GM23338 (cell line): ENCODE measurements around the gene FBXO47. TPM values are rescaled to one million over a fixed set of nuclear protein-coding genes. Genes with fewer than 3 reads are reported as not detected.

Experiments
- ATAC-seq: fragments of 200-7000 bp; cut with Tn5 transposase; 3 replicates; pipeline ENCODE4 v1.9.1; 2020
- DNase-seq: peaks from one replicate; pipeline ENCODE4 v3.0.0-alpha.2; 2015; ENCODE audit warnings: low spot score
- H2AFZ ChIP-seq: fragments of 200-600 bp; sonication (generic); 2 replicates; pipeline ENCODE4 v1.8.0; 2016; ENCODE audit warnings: antibody characterized with exemption, mild to moderate bottlenecking, moderate library complexity
- H3F3A ChIP-seq: fragments of 200-600 bp; sonication (generic); replicated peaks from 2 replicates; pipeline ENCODE4 v1.8.0; 2017; ENCODE audit warnings: antibody characterized with exemption, mixed run types, low read depth
- H3K27ac ChIP-seq: fragments of 200-600 bp; sonication (generic); 2 replicates; pipeline ENCODE4 v1.6.1; 2016; ENCODE audit warnings: low read depth
- H3K27me3 ChIP-seq: fragments of 200-600 bp; sonication (generic); 2 replicates; pipeline ENCODE4 v1.8.0; 2016; ENCODE audit warnings: mild to moderate bottlenecking, mixed run types, moderate library complexity; ENCODE audit not compliant: insufficient read depth
- H3K36me3 ChIP-seq: fragments of 200-600 bp; sonication (generic); 2 replicates; pipeline ENCODE4 v1.8.0; 2016; ENCODE audit warnings: mild to moderate bottlenecking; ENCODE audit not compliant: insufficient read depth
- H3K4me1 ChIP-seq: fragments of 200-600 bp; sonication (generic); 2 replicates; pipeline ENCODE4 v1.8.0; 2016; ENCODE audit warnings: mild to moderate bottlenecking, moderate library complexity; ENCODE audit not compliant: insufficient read depth
- H3K4me2 ChIP-seq: fragments of 200-600 bp; sonication (generic); 2 replicates; pipeline ENCODE4 v1.7.1; 2017; ENCODE audit warnings: mixed run types
- H3K4me3 ChIP-seq: fragments of 200-600 bp; sonication (generic); 2 replicates; pipeline ENCODE4 v1.6.1; 2016; ENCODE audit warnings: mixed run types
- H3K79me2 ChIP-seq: fragments of 200-600 bp; sonication (generic); replicated peaks from 2 replicates; pipeline ENCODE4 v1.8.0; 2017; ENCODE audit warnings: mild to moderate bottlenecking; ENCODE audit not compliant: insufficient read depth
- H3K9me2 ChIP-seq: fragments of 200-600 bp; sonication (generic); 2 replicates; pipeline ENCODE4 v1.8.0; 2017; ENCODE audit not compliant: insufficient read depth
- H4K20me1 ChIP-seq: fragments of 200-600 bp; sonication (generic); replicated peaks from 2 replicates; pipeline ENCODE4 v1.8.0; 2017; ENCODE audit warnings: mild to moderate bottlenecking; ENCODE audit not compliant: insufficient read depth
- H3K27ac Mint-ChIP-seq: 2 replicates; pipeline ENCODE4 v1.8.0; 2020; ENCODE audit warnings: inconsistent platforms, mild to moderate bottlenecking, moderate library complexity, mixed read lengths
- H3K27me3 Mint-ChIP-seq: 3 replicates; pipeline ENCODE4 v1.8.0; 2022; ENCODE audit warnings: low read depth, mild to moderate bottlenecking, moderate library complexity, mixed read lengths, inconsistent platforms; ENCODE audit not compliant: insufficient read depth, poor library complexity
- H3K36me3 Mint-ChIP-seq: 3 replicates; pipeline ENCODE4 v1.8.0; 2021; ENCODE audit warnings: low read depth, mild to moderate bottlenecking, inconsistent platforms, moderate library complexity, mixed read lengths
- H3K4me1 Mint-ChIP-seq: 3 replicates; pipeline ENCODE4 v1.8.0; 2020; ENCODE audit warnings: mild to moderate bottlenecking, inconsistent platforms, mixed read lengths
- H3K4me3 Mint-ChIP-seq: 3 replicates; pipeline ENCODE4 v1.8.0; 2021; ENCODE audit warnings: moderate library complexity, mild to moderate bottlenecking, inconsistent platforms, mixed read lengths
- H3K9me3 Mint-ChIP-seq: 3 replicates; pipeline ENCODE4 v1.8.0; 2020; ENCODE audit warnings: moderate library complexity, mild to moderate bottlenecking, inconsistent platforms, mixed read lengths
- CREB1 ChIP-seq: fragments of 250-450 bp; sonication (Bioruptor Pico); IDR thresholded peaks from 2 replicates; pipeline ENCODE4 v1.5.0; 2020; ENCODE audit warnings: low read depth, mild to moderate bottlenecking, moderate library complexity
- EZH2 ChIP-seq: fragments of 200-600 bp; sonication (generic); IDR thresholded peaks from one replicate; pipeline ENCODE4 v1.8.0; 2017; ENCODE audit warnings: antibody characterized with exemption, mild to moderate bottlenecking, low read depth; ENCODE audit not compliant: unreplicated experiment
- EZH2phosphoT487 ChIP-seq: fragments of 200-600 bp; sonication (generic); IDR thresholded peaks from one replicate; pipeline ENCODE4 v1.8.1; 2018; ENCODE audit warnings: antibody characterized with exemption; ENCODE audit not compliant: unreplicated experiment
- JUNB ChIP-seq: IDR thresholded peaks from one replicate; pipeline ENCODE4 v1.6.1; 2016; ENCODE audit warnings: antibody characterized with exemption; ENCODE audit not compliant: unreplicated experiment
- NANOG ChIP-seq: IDR thresholded peaks from 2 replicates; pipeline ENCODE4 v1.6.1; 2016; ENCODE audit warnings: antibody characterized with exemption, borderline replicate concordance
- POLR2AphosphoS5 ChIP-seq: IDR thresholded peaks from 2 replicates; pipeline ENCODE4 v1.6.1; 2016; ENCODE audit warnings: antibody characterized with exemption, low read depth
- REST ChIP-seq: IDR thresholded peaks from one replicate; pipeline ENCODE4 v1.6.1; 2018; ENCODE audit warnings: antibody characterized with exemption; ENCODE audit not compliant: unreplicated experiment
- STAT1 ChIP-seq: IDR thresholded peaks from one replicate; pipeline ENCODE4 v1.6.1; 2016; ENCODE audit warnings: antibody characterized with exemption; ENCODE audit not compliant: unreplicated experiment
- ZNF114 ChIP-seq: fragments of 250-450 bp; sonication (Bioruptor Pico); IDR thresholded peaks from 2 replicates; pipeline ENCODE4 v1.5.0; 2020; ENCODE audit warnings: mild to moderate bottlenecking, moderate library complexity
- ZNF331 ChIP-seq: fragments of 250-450 bp; sonication (Bioruptor Pico); IDR thresholded peaks from 2 replicates; pipeline ENCODE4 v1.5.0; 2020; ENCODE audit warnings: low read depth, mild to moderate bottlenecking, moderate library complexity
- ZNF462 ChIP-seq: fragments of 250-450 bp; sonication (Bioruptor Pico); IDR thresholded peaks from 2 replicates; pipeline ENCODE4 v1.5.0; 2020; ENCODE audit warnings: mild to moderate bottlenecking, moderate library complexity
- polyA plus RNA-seq: library from polyadenylated mRNA; unstranded; fragments of >200 nt; fragmentation: Nextera tagmentation; extraction: Ambion mirVana; gene quantifications from 2 replicates; pipeline ENCODE4 v1.2.1, GENCODE V29; 2016
- total RNA-seq: library from RNA; depleted of rRNA; stranded (reverse); fragments of >200 nt; shearing (Covaris generic); gene quantifications from 2 replicates; pipeline ENCODE4 v1.2.3, GENCODE V29; 2014
- TF ChIP-seq, protein P1 (sequence below), 2 experiments: fragments of 200-600 bp in 1 of 2; sonication (generic) in 1 of 2; conservative IDR thresholded peaks; 2 replicates each; pipeline versions ENCODE4 v1.5.1 to v1.6.1; 2016 to 2017; ENCODE audit warnings: antibody characterized with exemption in 2 of 2, low read depth in 2 of 2, mild to moderate bottlenecking in 2 of 2, moderate library complexity in 1 of 2
- TF ChIP-seq, protein P2 (sequence below): IDR thresholded peaks from 2 replicates; pipeline ENCODE4 v1.6.1; 2016; ENCODE audit warnings: antibody characterized with exemption

Gene FBXO47
- total and polyA plus RNA-seq, 2 experiments from 2014 or later: not detected

DNA sequence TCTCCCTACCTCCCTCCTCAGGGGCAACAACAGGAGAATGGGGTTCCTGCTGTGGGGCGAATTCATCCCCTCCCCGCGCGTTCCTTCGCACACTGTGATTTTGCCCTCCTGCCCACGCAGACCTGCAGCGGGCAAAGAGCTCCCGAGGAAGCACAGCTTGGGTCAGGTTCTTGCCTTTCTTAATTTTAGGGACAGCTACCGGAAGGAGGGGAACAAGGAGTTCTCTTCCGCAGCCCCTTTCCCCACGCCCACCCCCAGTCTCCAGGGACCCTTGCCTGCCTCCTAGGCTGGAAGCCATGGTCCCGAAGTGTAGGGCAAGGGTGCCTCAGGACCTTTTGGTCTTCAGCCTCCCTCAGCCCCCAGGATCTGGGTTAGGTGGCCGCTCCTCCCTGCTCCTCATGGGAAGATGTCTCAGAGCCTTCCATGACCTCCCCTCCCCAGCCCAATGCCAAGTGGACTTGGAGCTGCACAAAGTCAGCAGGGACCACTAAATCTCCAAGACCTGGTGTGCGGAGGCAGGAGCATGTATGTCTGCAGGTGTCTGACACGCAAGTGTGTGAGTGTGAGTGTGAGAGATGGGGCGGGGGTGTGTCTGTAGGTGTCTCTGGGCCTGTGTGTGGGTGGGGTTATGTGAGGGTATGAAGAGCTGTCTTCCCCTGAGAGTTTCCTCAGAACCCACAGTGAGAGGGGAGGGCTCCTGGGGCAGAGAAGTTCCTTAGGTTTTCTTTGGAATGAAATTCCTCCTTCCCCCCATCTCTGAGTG is 47.7 kb downstream of the FBXO47 start:
- Mint-ChIP-seq H3K4me1 (peaks cover 18% of the 10 kb centered on the region), H3K4me3 (no peak overlapping the region), H3K9me3 (no peaks in the 10 kb centered on the region), H3K27ac (no peak overlapping the region), H3K27me3 (peaks cover 9% of the 10 kb centered on the region), H3K36me3 (peaks cover 42% of the 10 kb centered on the region)
- Histone ChIP-seq H3K4me3 (no peak overlapping the region), H3K79me2 (no peaks in the 10 kb centered on the region), H3F3A (0 out of 2 replicates have a peak, but pooled peaks cover 15% of the 10 kb centered on the region), H3K9me2 (no peaks in the 10 kb centered on the region), H4K20me1 (peaks cover 8% of the 10 kb centered on the region), H3K36me3 (no peaks in the 10 kb centered on the region; the same call in 1 of the 2 replicates), H3K4me2 (no peak overlapping the region), H3K4me1 (peaks cover 12% of the 10 kb centered on the region), H3K27me3 (no peaks in the 10 kb centered on the region), H2AFZ (no peak overlapping the region), H3K27ac (no peak overlapping the region)
- DNase-seq: no peak
- no peak for TF ChIP-seq POLR2AphosphoS5
- no peak for TF ChIP-seq NANOG
- TF ChIP-seq EZH2: no peak
- no peak for TF ChIP-seq REST
- no peak for TF ChIP-seq CREB1 (CRISPR knock-in tag)
- no peak for TF ChIP-seq JUNB
- TF ChIP-seq ZNF331 (CRISPR knock-in tag): no peak
- no peak for TF ChIP-seq EZH2phosphoT487
- no peak for TF ChIP-seq STAT1
- TF ChIP-seq, protein P1, sequence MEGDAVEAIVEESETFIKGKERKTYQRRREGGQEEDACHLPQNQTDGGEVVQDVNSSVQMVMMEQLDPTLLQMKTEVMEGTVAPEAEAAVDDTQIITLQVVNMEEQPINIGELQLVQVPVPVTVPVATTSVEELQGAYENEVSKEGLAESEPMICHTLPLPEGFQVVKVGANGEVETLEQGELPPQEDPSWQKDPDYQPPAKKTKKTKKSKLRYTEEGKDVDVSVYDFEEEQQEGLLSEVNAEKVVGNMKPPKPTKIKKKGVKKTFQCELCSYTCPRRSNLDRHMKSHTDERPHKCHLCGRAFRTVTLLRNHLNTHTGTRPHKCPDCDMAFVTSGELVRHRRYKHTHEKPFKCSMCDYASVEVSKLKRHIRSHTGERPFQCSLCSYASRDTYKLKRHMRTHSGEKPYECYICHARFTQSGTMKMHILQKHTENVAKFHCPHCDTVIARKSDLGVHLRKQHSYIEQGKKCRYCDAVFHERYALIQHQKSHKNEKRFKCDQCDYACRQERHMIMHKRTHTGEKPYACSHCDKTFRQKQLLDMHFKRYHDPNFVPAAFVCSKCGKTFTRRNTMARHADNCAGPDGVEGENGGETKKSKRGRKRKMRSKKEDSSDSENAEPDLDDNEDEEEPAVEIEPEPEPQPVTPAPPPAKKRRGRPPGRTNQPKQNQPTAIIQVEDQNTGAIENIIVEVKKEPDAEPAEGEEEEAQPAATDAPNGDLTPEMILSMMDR (conservative IDR thresholded peaks at IDR 0.05; ENCODE audit: low read depth in 2 of 2): no peak
- TF ChIP-seq, protein P2, sequence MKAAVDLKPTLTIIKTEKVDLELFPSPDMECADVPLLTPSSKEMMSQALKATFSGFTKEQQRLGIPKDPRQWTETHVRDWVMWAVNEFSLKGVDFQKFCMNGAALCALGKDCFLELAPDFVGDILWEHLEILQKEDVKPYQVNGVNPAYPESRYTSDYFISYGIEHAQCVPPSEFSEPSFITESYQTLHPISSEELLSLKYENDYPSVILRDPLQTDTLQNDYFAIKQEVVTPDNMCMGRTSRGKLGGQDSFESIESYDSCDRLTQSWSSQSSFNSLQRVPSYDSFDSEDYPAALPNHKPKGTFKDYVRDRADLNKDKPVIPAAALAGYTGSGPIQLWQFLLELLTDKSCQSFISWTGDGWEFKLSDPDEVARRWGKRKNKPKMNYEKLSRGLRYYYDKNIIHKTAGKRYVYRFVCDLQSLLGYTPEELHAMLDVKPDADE: no peak
- no peak for TF ChIP-seq ZNF462 (CRISPR knock-in tag)
- TF ChIP-seq ZNF114 (CRISPR knock-in tag): no peak
- no peak for ATAC-seq
